Neutrophil (primary cell): ENCODE results near the gene NPAS3.

ENCODE experiments used
- H3K27ac ChIP-seq: fragments of 200-600 bp; sonication (generic); 2 replicates; pipeline ENCODE4 v1.5.1; 2016; ENCODE audit warnings: mild to moderate bottlenecking, moderate library complexity
- H3K27me3 ChIP-seq: fragments of 200-600 bp; sonication (generic); 2 replicates; pipeline ENCODE4 v1.6.0; 2016; ENCODE audit warnings: mild to moderate bottlenecking
- H3K36me3 ChIP-seq: fragments of 200-600 bp; sonication (generic); 2 replicates; pipeline ENCODE4 v1.5.1; 2017
- H3K4me1 ChIP-seq, 2 experiments: fragments of 200-600 bp in 1 of 2; sonication (generic) in 1 of 2; 1 replicate in 1 of 2; 2 replicates in 1 of 2; pipeline versions ENCODE4 v1.5.1 to v1.6.1; 2013 to 2016; ENCODE audit warnings: low read depth in 1 of 2, low read length in 1 of 2, mild to moderate bottlenecking in 1 of 2, moderate library complexity in 1 of 2; ENCODE audit not compliant: control insufficient read depth in 1 of 2, insufficient read depth in 1 of 2
- H3K4me3 ChIP-seq, 2 experiments: fragments of 200-600 bp in 1 of 2; sonication (generic) in 1 of 2; 1 replicate in 1 of 2; 2 replicates in 1 of 2; pipeline ENCODE4 v1.5.1; 2013 to 2016; ENCODE audit warnings: low read depth in 1 of 2, low read length in 1 of 2, mild to moderate bottlenecking in 1 of 2, moderate library complexity in 1 of 2
- H3K9me3 ChIP-seq: fragments of 200-600 bp; sonication (generic); 2 replicates; pipeline ENCODE4 v1.5.1; 2016
- CTCF ChIP-seq: fragments of 200-600 bp; sonication (generic); IDR thresholded peaks from 2 replicates; pipeline ENCODE4 v1.5.1; 2016; ENCODE audit warnings: antibody characterized with exemption

NPAS3 gene

GRCh38 chr14:33435911-33436689 lies 497.4 kb downstream of the NPAS3 start:
- no peak overlapping the region for H3K4me3 ChIP-seq
- no peaks in the 10 kb centered on the region for H3K27me3 ChIP-seq
- H3K27ac ChIP-seq: no peak overlapping the region
- no peaks in the 10 kb centered on the region for H3K9me3 ChIP-seq
- TF ChIP-seq CTCF: no peak
- no peaks in the 10 kb centered on the region for H3K36me3 ChIP-seq
- peaks cover 0 to 5% of the 10 kb centered on the region in 2 experiments for H3K4me1 ChIP-seq

- Histone ChIP-seq H3K4me1 (no peaks in the 10 kb centered on the region), H3K4me3 (no peak overlapping the region), H3K9me3 (no peaks in the 10 kb centered on the region), H3K36me3 (no peaks in the 10 kb centered on the region), H3K27me3 (no peaks in the 10 kb centered on the region), H3K27ac (no peak overlapping the region)
- no peak for TF ChIP-seq CTCF
These were observed 503.0 kb downstream of the NPAS3 start for GRCh38 chr14:33441633-33442032.

DNA sequence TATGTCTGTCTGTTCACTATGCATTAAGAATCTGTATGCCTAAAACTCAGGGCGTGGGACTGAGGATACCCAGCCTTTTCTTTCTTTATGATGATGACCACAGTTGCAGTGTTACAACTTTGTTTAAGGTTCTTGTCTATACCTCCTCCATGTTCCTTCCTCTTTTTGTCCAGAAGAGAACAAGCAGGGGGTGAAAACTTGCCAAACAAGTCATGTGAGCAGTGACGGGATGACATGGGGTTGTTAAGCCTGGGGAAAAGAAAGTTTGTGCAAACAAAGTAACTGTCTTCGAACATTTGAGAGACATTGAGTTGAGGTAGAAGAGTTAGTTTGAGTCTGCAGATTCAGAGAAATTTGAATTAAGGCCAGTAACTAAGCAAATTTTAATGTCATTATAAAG lies 505.5 kb downstream of the NPAS3 start:
- H3K4me1 ChIP-seq: no peaks in the 10 kb centered on the region
- H3K27ac ChIP-seq: no peak overlapping the region
- H3K4me3 ChIP-seq: no peak overlapping the region
- no peaks in the 10 kb centered on the region for H3K27me3 ChIP-seq
- H3K9me3 ChIP-seq: no peaks in the 10 kb centered on the region
- no peak for TF ChIP-seq CTCF
- H3K36me3 ChIP-seq: no peaks in the 10 kb centered on the region

DNA sequence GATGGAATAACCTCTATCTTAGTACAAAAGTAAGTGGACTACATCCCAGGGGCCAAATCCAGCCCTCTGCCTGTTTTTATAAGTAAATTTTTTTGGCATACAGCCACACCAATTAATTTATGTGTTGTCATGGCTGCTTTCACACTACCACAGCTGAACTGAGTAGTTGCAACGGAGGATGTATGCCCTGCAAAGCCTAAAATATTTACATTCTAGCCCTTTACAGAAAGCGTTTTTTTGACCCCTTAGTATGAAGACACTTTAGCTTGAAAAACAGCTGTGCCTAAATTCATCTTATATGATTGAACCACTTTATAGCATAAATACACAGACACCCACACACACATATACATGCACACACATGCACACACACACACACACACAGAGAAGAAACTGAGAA lies 510.6 kb downstream of the NPAS3 start:
- H3K4me3 ChIP-seq: no peak overlapping the region
- H3K27me3 ChIP-seq: no peaks in the 10 kb centered on the region
- H3K36me3 ChIP-seq: no peaks in the 10 kb centered on the region
- no peak for TF ChIP-seq CTCF
- no peaks in the 10 kb centered on the region for H3K9me3 ChIP-seq
- H3K27ac ChIP-seq: no peak overlapping the region
- no peaks in the 10 kb centered on the region for H3K4me1 ChIP-seq

GRCh38 chr14:33449703-33450395 lies 511.2 kb downstream of the NPAS3 start:
- H3K9me3 ChIP-seq: no peaks in the 10 kb centered on the region

More at GRCh38 chr14:33449703-33450395, 511.2 kb downstream of the NPAS3 start:
- Histone ChIP-seq H3K4me1 (no peaks in the 10 kb centered on the region), H3K36me3 (no peaks in the 10 kb centered on the region), H3K27ac (no peak overlapping the region), H3K4me3 (no peak overlapping the region), H3K27me3 (no peaks in the 10 kb centered on the region)
- no peak for TF ChIP-seq CTCF
